Posterior cingulate gyrus (tissue), 11 donors: ENCODE measurements around the gene PCYT2.
"Not testable (repeated sequence)": the region's sequence is repeated elsewhere in the genome, so short reads cannot be mapped to it uniquely, and the experiment has no call there.

ENCODE experiments used
- DNase-seq, 10 donors: peaks; one replicate each; pipeline versions ENCODE4 v3.0.0 to v3.0.0-alpha.2; 2020 to 2021; ENCODE audit warnings: mixed read lengths in 3 of 10
- intact Hi-C: fragments of 100-400 bp; cut with DNase I; formaldehyde crosslinking; loops from one replicate; pipeline ENCODE4 v1.15.1; 2023

The PCYT2 gene

DNA sequence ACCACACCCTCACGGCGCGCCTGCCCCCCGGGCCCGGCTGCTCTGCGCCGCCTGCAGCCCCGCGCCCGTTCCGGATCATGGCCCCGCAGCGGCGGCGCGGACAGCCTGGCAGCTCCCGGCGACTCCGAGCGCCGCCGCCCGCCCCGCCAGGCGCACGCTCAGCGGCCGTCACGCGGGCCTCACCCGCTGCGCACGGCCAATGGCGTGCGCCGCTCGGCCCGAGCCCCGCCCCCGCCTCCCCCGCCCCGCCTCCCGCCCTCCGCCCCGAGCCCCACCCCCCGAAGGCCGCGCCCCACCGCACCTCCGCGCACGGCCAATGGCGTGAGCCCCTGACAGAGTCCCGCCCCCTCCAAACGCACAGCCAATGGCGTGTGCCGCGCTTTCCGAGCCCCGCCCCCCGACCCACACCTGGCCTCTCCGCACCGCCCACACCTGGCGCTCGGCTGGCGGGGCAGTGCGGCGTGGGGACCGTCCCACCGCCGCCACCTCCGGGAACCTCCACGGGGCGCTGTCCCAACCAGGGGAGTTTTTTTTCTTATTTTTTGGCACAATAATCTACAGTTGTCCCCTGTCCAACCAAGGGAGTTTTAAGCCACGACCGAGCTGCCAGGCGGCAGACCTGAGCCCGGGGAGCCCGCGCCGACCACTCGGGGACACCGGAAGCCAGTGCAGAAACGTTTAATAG is at the start of gene PCYT2:
Gene PCYT2 (minus strand): TSS at position 123 of the 685 bp plus-strand sequence. CDS start 44 bp downstream, at position 79.
- DNase-seq, result peak; percentile 81 to 99 (median 94)
- intact Hi-C loops, result no loop called here

GRCh38 chr17:81960130-81960958 is 49.1 kb upstream of the PCYT2 start:
- DNase-seq, result no peak
- intact Hi-C loops, result no loop called here

DNA sequence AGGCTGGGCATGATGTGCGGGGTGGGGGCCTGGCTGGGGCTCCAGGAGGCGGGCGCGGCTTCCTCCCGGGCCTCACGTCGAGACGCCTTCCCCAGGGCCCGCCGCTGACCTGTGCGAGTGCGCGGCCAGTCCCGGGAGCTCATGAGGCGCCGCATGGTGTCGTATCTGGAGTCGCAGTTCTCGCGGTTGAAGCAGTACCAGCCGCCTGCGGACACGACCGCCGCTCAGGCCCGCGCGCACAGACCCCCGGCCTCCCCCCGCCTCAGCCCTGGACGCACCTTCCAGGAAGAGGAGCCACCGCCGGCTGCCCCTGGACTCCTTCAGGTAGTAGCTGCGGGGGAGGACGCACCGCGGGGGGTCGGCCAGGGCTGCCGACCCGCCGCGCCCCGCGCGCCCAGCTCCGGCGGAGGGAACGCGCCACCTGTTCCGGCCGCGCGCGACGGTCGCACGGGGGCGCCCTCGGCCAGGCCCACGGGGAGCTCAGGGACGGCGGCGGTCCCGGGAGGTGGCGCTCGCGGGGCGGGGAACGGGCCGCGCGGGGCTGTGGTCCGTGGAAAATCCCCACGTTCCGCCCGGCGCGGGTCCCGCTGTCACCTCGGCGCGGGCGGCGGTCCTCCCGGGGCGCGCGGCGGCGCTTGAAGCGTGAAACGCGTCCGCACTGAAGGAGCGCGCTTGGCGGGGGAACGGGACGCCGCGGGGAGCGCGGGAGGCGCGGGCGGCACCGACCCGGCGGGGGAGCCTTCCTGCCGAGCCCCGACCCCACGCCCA is 48.3 kb upstream of the PCYT2 start:
- peak in 8 of 10 donors; percentile 45 to 96 (median 68) for DNase-seq
- intact Hi-C loops, result loop anchor here (1.0 kb wide), 1 partner anchor 62 kb away; no protein-coding TSS in a partner anchor

- DNase-seq, result no peak
- intact Hi-C loops, result loop anchor here (1.0 kb wide), 1 partner anchor 63 kb away; no protein-coding TSS in a partner anchor
Measured at GRCh38 chr17:81958633-81959342, 47.6 kb upstream of the PCYT2 start.

- DNase-seq, result no peak
- intact Hi-C loops, result no loop called here
Measured at GRCh38 chr17:81957691-81958432, 46.7 kb upstream of the PCYT2 start.

DNA sequence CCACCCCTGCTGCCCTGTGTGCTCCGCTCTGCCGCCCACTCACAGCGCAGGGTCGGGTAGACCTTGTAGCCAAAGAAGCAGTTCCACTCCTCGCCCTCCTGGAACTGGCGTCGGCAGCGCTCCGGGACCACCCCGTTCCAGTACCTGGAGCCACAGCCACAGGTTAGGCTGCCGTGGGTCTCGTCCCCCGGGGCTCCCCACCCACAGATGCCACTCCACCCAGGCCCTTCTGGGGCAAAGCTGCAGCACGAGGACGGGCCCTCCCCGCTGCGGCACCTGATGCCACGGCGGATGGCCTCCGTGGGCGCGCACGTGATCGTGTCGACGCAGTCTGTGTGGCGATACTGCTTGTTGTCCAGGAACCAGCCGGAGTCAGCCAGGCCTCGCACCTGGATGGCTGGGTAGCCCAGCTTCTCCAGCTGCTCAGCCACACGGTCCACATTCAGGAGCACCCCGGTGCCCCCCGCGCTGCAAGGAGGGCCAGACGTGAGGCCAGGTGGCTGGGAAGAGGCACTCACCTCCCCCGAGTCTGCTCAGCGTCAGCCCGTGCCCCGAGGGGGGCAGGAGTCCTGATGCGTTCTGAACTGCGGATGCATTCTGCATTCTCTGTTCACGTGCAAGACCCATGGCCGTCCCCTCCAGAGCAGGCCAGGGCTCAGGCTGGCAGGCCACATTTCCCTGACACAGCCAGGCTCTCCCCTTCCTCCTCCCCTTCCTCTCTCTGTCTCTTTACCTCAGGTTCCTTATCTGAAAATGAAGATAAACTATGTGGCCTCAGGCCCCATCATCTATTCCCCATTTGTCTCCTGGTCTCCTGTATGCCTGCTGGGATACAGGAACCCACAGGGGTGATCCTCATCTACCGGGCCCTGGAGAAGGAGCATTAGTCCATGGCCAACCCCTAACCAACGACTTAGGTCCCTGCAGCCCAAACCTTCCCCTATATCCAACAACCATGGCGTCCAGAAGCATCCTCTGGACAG is 45.7 kb upstream of the PCYT2 start:
- no peak for DNase-seq
- intact Hi-C loops, result no loop called here

- DNase-seq, result no peak
- intact Hi-C loops, result no loop called here
Measured at GRCh38 chr17:81955756-81956544, 44.8 kb upstream of the PCYT2 start.

GRCh38 chr17:81955058-81955681 is 44.0 kb upstream of the PCYT2 start:
- intact Hi-C loops, result no loop called here
- no peak for DNase-seq

GRCh38 chr17:81954131-81955057 is 43.2 kb upstream of the PCYT2 start:
- DNase-seq, result no peak
- intact Hi-C loops, result no loop called here

DNA sequence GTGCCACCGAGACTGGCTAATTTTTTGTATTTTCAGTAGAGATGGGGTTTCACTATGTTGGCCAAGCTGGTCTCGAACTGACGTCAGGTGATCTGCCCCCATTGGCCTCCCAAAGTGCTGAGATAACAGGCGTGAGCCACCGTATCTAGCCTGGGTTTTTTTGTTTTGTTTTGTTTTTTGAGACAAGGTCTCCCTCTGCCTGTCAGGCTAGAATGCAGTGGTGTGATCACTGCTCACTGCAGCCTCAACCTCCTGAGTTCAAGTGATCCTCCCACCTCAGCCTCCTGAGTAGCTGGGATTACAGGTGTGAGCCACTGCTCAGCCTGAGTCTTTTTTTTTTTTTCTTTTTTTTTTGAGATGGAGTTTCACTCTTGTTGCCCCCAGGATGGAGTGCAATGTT is 42.2 kb upstream of the PCYT2 start:
- DNase-seq, intact Hi-C loops: not testable (repeated sequence)

DNA sequence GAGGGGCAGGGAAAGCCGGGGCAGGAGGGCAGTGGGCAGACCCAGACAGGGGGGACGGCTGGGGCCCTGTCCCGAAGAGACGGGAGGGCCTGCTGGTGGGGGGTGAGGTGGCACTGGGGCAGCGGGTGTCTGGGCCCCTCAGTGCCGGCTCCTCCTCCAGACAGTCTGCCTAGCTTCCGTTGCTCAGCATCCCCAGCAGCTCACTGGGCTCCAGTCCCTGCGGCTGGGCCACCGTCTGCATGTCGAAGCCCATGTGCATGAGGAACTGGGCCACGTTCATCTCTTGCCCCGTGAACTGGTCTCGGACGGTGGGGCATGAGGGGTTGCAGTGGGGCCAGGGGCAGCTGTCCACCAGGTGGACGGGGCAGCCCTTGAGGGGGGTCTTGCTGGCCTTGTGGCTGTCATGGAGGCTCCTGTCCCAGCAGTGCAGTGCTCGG is 41.6 kb upstream of the PCYT2 start:
- intact Hi-C loops, result no loop called here
- no peak for DNase-seq

- no peak for DNase-seq
- intact Hi-C loops, result no loop called here
Measured at GRCh38 chr17:81951785-81952684, 40.8 kb upstream of the PCYT2 start.

DNA sequence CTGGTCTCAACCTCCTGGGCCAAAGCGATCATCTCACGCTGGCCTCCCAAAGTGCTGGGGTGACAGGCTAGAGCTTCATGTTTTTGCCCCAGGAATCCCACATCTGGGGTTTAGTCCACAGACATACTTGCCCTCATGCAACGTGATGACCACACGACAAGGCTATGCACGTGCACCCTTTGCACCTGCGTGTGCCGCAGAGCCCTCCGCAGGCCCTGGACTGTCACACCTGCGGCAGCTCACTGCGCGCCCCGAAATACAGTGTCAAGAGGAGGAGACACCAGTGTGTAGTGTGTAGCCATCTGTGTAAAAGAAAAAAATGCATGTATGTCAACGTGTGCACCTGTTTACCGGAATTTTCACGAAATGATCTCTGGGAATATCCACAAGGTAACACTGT is 39.3 kb upstream of the PCYT2 start:
- intact Hi-C loops, result no loop called here
- no peak for DNase-seq

DNA sequence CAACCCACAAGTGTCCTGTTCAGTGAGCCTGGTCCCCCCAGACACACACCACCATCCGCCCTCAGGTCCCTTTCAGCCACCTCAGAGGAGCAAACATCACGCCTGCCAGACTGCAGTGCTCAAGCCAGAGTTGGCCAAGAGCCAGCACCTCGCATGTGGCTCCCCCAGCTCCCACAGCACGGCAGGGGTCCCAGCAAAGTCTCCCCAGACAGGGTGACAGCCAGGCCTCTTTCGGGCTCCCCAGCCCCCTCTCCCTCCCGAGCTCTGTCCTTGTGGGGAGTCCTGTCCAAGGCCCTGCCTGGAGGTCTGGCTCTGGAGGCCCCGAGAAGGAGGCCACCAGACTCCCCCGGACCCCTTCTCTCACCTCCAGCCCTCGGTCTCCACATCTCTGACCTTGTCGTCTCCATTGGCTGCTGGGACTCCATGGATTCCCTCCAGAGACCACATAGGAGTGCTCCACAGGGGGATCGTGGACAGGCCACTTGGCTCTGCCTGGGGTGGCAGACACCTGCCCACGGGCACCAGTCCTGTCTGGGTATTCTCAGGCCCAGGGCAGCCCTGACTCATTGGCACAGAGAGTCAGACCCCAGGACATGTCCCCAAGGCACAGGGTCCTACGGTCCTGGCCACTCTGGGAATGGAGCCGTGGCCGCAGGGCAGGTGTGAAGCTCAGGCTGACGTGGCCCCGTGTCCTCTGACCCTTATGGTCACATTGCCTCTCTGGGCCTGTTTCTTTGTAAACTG is 37.6 kb upstream of the PCYT2 start:
- no peak for DNase-seq
- intact Hi-C loops, result no loop called here
